IMR-90 (cell line): Measurements from ENCODE around the gene EIF3A. TPM values are rescaled to one million over a fixed set of nuclear protein-coding genes. Genes with fewer than 3 reads are reported as not detected.

Source experiments
- ATAC-seq: fragments of 200-7000 bp; cut with Tn5 transposase; 2 replicates; pipeline ENCODE4 v1.9.1; 2020; ENCODE audit warnings: low read depth, mild to moderate bottlenecking, moderate library complexity
- BruUV-seq: library from RNA; stranded (reverse); fragments of 400-500 nt; replicated peaks from 2 replicates; lab custom pipeline; 2021; lab: Mats Ljungman, UMichigan
- CTCF ChIA-PET: fragments of 300-600 bp; formaldehyde crosslinking; extraction: SDS; loops from one replicate; lab custom pipeline; 2021; ENCODE audit warnings: antibody characterized with exemption; lab: Yijun Ruan, JAX
- POLR2A ChIA-PET: fragments of 300-600 bp; sonication (Branson Sonifier 250); formaldehyde crosslinking; loops from one replicate; lab custom pipeline; 2022; ENCODE audit warnings: antibody characterized with exemption; ENCODE audit not compliant: unreplicated experiment; lab: Charles Lee
- DNase-seq: peaks from one replicate; pipeline ENCODE4 v3.0.0; 2013
- H2AFZ ChIP-seq: replicated peaks from 2 replicates; pipeline ENCODE3; 2013; ENCODE audit warnings: low read length, mild to moderate bottlenecking; ENCODE audit not compliant: poor library complexity
- H2AK5ac ChIP-seq: 2 replicates; pipeline ENCODE4 v1.6.1; 2013; ENCODE audit warnings: low read depth, low read length, inconsistent platforms
- H2AK9ac ChIP-seq: replicated peaks from 2 replicates; pipeline ENCODE3; 2013; ENCODE audit warnings: mild to moderate bottlenecking, low read depth, low read length, moderate library complexity; ENCODE audit not compliant: poor library complexity
- H2BK120ac ChIP-seq: 2 replicates; pipeline ENCODE4 v1.6.1; 2013; ENCODE audit warnings: low read depth, low read length, inconsistent platforms
- H2BK15ac ChIP-seq: 3 replicates; pipeline ENCODE4 v1.6.1; 2013; ENCODE audit warnings: low read depth, low read length, inconsistent platforms
- H2BK20ac ChIP-seq: 2 replicates; pipeline ENCODE4 v1.6.1; 2013; ENCODE audit warnings: low read depth, mild to moderate bottlenecking, inconsistent platforms, low read length, moderate library complexity
- H2BK5ac ChIP-seq: 2 replicates; pipeline ENCODE4 v1.6.1; 2013; ENCODE audit warnings: mild to moderate bottlenecking, low read depth, low read length, inconsistent platforms; ENCODE audit not compliant: poor library complexity, severe bottlenecking
- H3K14ac ChIP-seq: replicated peaks from 2 replicates; pipeline ENCODE4 v1.6.1; 2013; ENCODE audit warnings: low read depth, low read length, inconsistent platforms
- H3K18ac ChIP-seq: 2 replicates; pipeline ENCODE4 v1.6.1; 2013; ENCODE audit warnings: low read depth, low read length, control low read depth
- H3K23ac ChIP-seq: 2 replicates; pipeline ENCODE4 v1.6.1; 2013; ENCODE audit warnings: low read depth, low read length, inconsistent platforms
- H3K27ac ChIP-seq: 2 replicates; pipeline ENCODE4 v1.5.1; 2013; ENCODE audit warnings: mild to moderate bottlenecking, control low read depth, low read length; ENCODE audit not compliant: insufficient read depth
- H3K27me3 ChIP-seq: 2 replicates; pipeline ENCODE4 v1.6.1; 2013; ENCODE audit warnings: low read length; ENCODE audit not compliant: control insufficient read depth, insufficient read depth
- H3K36me3 ChIP-seq: 2 replicates; pipeline ENCODE4 v1.6.1; 2013; ENCODE audit warnings: low read length, mixed read lengths; ENCODE audit not compliant: control insufficient read depth, insufficient read depth
- H3K4ac ChIP-seq: 2 replicates; pipeline ENCODE4 v1.6.1; 2013; ENCODE audit warnings: low read depth, low read length, inconsistent platforms
- H3K4me1 ChIP-seq: 2 replicates; pipeline ENCODE4 v1.6.1; 2013; ENCODE audit warnings: low read length, mixed read lengths; ENCODE audit not compliant: control insufficient read depth, insufficient read depth
- H3K4me2 ChIP-seq: 2 replicates; pipeline ENCODE4 v1.6.1; 2013; ENCODE audit warnings: low read depth, mild to moderate bottlenecking, control low read depth, low read length, moderate library complexity
- H3K4me3 ChIP-seq: 2 replicates; pipeline ENCODE4 v1.5.1; 2013; ENCODE audit warnings: low read depth, mild to moderate bottlenecking, control low read depth, low read length, moderate library complexity; ENCODE audit not compliant: insufficient read depth
- H3K56ac ChIP-seq: 2 replicates; pipeline ENCODE4 v1.6.1; 2013; ENCODE audit warnings: low read length, inconsistent platforms; ENCODE audit not compliant: insufficient read depth; ENCODE audit errors: extremely low read depth
- H3K79me1 ChIP-seq, 2 experiments: 2 replicates each; pipeline ENCODE4 v1.6.1; 2013; ENCODE audit warnings: low read length in 2 of 2, inconsistent platforms in 1 of 2, low read depth in 1 of 2
- H3K9ac ChIP-seq: 2 replicates; pipeline ENCODE4 v1.6.1; 2013; ENCODE audit warnings: low read depth, low read length, control low read depth
- H3K9me1 ChIP-seq: 2 replicates; pipeline ENCODE4 v1.6.1; 2013; ENCODE audit warnings: low read length, inconsistent platforms; ENCODE audit not compliant: insufficient read depth
- H3K9me3 ChIP-seq: 2 replicates; pipeline ENCODE4 v1.6.1; 2013; ENCODE audit warnings: low read length; ENCODE audit not compliant: control insufficient read depth, insufficient read depth
- H4K20me1 ChIP-seq: 2 replicates; pipeline ENCODE4 v1.6.1; 2013; ENCODE audit warnings: low read length, inconsistent platforms; ENCODE audit not compliant: insufficient read depth
- H4K5ac ChIP-seq: 2 replicates; pipeline ENCODE4 v1.6.1; 2013; ENCODE audit warnings: mild to moderate bottlenecking, low read depth, low read length, control low read depth
- H4K8ac ChIP-seq, 2 experiments: 2 replicates each; pipeline ENCODE4 v1.6.1; 2013; ENCODE audit warnings: low read depth in 2 of 2, low read length in 2 of 2, control low read depth in 1 of 2, inconsistent platforms in 1 of 2
- H4K91ac ChIP-seq: 2 replicates; pipeline ENCODE4 v1.6.1; 2013; ENCODE audit warnings: low read depth, low read length, inconsistent platforms; ENCODE audit not compliant: insufficient read depth
- FOS ChIP-seq: fragments of 150-350 bp; IDR thresholded peaks from 2 replicates; pipeline ENCODE4 v1.6.1; 2016; ENCODE audit warnings: low read depth, low read length
- MAFK ChIP-seq: IDR thresholded peaks from 2 replicates; pipeline ENCODE4 v1.6.1; 2012; ENCODE audit warnings: low read depth, low read length, improper control_type of control experiment
- POLR2A ChIP-seq: IDR thresholded peaks from 2 replicates; pipeline ENCODE4 v1.6.1; 2012; ENCODE audit warnings: mild to moderate bottlenecking, low read depth, low read length
- WGBS, 2 experiments: methylation state at CpG; one replicate each; pipeline versions ENCODE4 v1.1.5 to v1.1.7; 2013; ENCODE audit warnings: missing lambda C conversion rate in 2 of 2; ENCODE audit not compliant: insufficient read length in 1 of 2; ENCODE audit errors: extremely low coverage in 2 of 2; 5-methylcytosine and 5-hydroxymethylcytosine counted together
- dilution Hi-C: fragments of 300-500 bp; cut with HindIII; formaldehyde crosslinking; loops from one replicate; pipeline ENCODE4 v1.14.3; 2018; ENCODE audit warnings: low sequenced_read_pairs; ENCODE audit not compliant: unreplicated experiment
- in situ Hi-C: fragments of 300-500 bp; cut with MboI; formaldehyde crosslinking; loops from 3 replicates; pipeline ENCODE4 v1.14.3; 2019; ENCODE audit warnings: low sequenced_read_pairs, inconsistent platforms, mixed read lengths
- intact Hi-C: fragments of 100-400 bp; cut with micrococcal nuclease; formaldehyde crosslinking; loops from 2 replicates; pipeline ENCODE4 v1.10.0; 2022
- polyA plus RNA-seq, 3 experiments: library from polyadenylated mRNA; depleted of rRNA; stranded (reverse); fragments of >200 nt; gene quantifications; 2 replicates each; pipeline ENCODE4 v1.2.3, GENCODE V29; 2012; ENCODE audit warnings: low replicate concordance in 1 of 3
- total RNA-seq: library from RNA; depleted of rRNA; stranded (reverse); fragments of >200 nt; gene quantifications from 2 replicates; pipeline ENCODE4 v1.2.3, GENCODE V29; 2012

EIF3A gene
- total and polyA plus RNA-seq, 2 of the 4 experiments (the other 2 are of a cell fraction) = 49.6 to 145 TPM

GRCh38 chr10:119059557-119059956 lies 21.1 kb downstream of the EIF3A start:
- Histone ChIP-seq H4K20me1 (peaks cover 17% of the 10 kb centered on the region), H4K8ac (no peak overlapping the region)

More at GRCh38 chr10:119059557-119059956, 21.1 kb downstream of the EIF3A start:
- Histone ChIP-seq H3K4me1 (no peaks in the 10 kb centered on the region), H2AFZ (no peak overlapping the region), H3K27ac (no peak overlapping the region), H3K36me3 (peaks cover 62% of the 10 kb centered on the region), H3K23ac (no peak overlapping the region), H3K4ac (no peak overlapping the region), H3K9me1 (no peaks in the 10 kb centered on the region), H3K9ac (no peak overlapping the region), H2BK20ac (no peak overlapping the region), H2AK5ac (no peak overlapping the region), H3K4me3 (no peak overlapping the region), H2BK15ac (no peak overlapping the region), H4K5ac (no peak overlapping the region), H2BK5ac (no peak overlapping the region), H3K4me2 (no peak overlapping the region), H3K79me1 (peaks cover 37 to 48% of the 10 kb centered on the region in 2 experiments), H3K9me3 (no peaks in the 10 kb centered on the region), H4K91ac (no peak overlapping the region), H3K14ac (no peak overlapping the region), H2BK120ac (no peak overlapping the region), H3K56ac (no peak overlapping the region), H3K27me3 (no peaks in the 10 kb centered on the region), H3K18ac (no peak overlapping the region), H2AK9ac (no peak overlapping the region)
- dilution Hi-C loops (no loop called here), in situ Hi-C loops (no loop called here), intact Hi-C loops (loop anchor here (5.0 kb wide), 2 partner anchors 518 to 868 kb away; no protein-coding TSS in a partner anchor)
- no peak for DNase-seq
- no CpG with 5 or more reads among the region's 4 CpGs for WGBS, 2 experiments
- TF ChIP-seq MAFK (no peak), FOS (no peak), POLR2A (no peak)
- ChIA-PET CTCF (no interaction called here), POLR2A (no interaction called here)
- no peak for ATAC-seq
- no TSS peak for BruUV-seq
